Astrocyte of the spinal cord (primary cell): ENCODE data around the gene VPS39.

Experiments used
- DNase-seq: peaks from one replicate; pipeline ENCODE4 v3.0.0; 2011; ENCODE audit warnings: low read depth, low spot score
- H3K4me3 ChIP-seq: 2 replicates; pipeline ENCODE4 v1.5.1; 2011; ENCODE audit warnings: low read depth, mild to moderate bottlenecking, low read length, moderate library complexity
- in situ Hi-C: cut with HindIII; loops from 2 replicates; pipeline ENCODE4 v1.10.0; 2017; ENCODE audit warnings: low sequenced_read_pairs
- TF ChIP-seq, protein P1 (sequence below): IDR thresholded peaks from 2 replicates; pipeline ENCODE4 v1.5.1; 2012; ENCODE audit warnings: low read depth, mild to moderate bottlenecking, low read length, inconsistent platforms

Gene VPS39

DNA sequence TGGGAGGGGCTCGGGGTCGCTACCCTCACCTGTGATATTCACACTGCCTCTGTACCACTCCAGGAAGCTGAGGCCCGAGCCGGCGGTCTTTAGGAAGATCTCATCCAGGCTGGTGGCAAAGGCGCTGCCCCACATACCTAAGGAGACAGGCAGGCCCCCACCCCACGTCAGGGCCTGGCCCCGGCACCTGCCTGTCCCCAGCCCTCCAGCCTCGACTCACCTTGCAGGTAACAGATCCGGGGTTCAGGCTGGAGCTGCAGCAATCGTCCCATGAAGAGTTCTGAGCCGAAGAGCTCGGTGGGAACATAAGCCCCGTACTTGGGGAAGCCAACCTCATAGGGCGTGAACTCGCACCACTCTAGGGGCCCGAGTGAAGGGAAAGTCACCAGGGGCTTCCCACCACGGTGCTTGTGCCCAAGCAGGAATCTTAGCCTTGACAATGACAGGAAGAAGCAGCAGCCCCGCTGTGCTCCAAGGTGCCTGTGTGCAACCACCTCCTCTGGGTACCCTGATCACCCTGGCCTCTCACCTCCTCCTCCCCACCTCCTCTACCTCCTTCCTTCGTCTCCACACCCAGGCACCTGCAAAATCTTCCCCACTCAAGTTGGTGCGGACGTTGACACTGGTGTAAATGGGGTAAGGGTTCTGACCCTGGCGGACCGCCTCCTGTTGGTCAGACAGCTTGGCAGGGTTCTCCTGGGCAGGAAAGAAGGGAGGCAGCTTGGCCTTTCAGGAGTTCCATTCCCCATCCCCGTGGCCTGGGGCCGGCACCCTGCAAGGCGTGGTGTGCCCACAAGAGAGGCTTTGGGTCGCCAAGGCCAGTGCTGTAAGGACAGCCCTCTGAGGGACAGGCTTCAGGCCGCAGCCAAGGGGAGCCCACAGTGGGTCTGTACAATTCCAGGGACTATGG is 62.3 kb downstream of the VPS39 start:
- no peak for DNase-seq
- H3K4me3 ChIP-seq, result no peak overlapping the region
- TF ChIP-seq, protein P1, sequence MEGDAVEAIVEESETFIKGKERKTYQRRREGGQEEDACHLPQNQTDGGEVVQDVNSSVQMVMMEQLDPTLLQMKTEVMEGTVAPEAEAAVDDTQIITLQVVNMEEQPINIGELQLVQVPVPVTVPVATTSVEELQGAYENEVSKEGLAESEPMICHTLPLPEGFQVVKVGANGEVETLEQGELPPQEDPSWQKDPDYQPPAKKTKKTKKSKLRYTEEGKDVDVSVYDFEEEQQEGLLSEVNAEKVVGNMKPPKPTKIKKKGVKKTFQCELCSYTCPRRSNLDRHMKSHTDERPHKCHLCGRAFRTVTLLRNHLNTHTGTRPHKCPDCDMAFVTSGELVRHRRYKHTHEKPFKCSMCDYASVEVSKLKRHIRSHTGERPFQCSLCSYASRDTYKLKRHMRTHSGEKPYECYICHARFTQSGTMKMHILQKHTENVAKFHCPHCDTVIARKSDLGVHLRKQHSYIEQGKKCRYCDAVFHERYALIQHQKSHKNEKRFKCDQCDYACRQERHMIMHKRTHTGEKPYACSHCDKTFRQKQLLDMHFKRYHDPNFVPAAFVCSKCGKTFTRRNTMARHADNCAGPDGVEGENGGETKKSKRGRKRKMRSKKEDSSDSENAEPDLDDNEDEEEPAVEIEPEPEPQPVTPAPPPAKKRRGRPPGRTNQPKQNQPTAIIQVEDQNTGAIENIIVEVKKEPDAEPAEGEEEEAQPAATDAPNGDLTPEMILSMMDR, result no peak
- in situ Hi-C loops, result no loop called here

DNA sequence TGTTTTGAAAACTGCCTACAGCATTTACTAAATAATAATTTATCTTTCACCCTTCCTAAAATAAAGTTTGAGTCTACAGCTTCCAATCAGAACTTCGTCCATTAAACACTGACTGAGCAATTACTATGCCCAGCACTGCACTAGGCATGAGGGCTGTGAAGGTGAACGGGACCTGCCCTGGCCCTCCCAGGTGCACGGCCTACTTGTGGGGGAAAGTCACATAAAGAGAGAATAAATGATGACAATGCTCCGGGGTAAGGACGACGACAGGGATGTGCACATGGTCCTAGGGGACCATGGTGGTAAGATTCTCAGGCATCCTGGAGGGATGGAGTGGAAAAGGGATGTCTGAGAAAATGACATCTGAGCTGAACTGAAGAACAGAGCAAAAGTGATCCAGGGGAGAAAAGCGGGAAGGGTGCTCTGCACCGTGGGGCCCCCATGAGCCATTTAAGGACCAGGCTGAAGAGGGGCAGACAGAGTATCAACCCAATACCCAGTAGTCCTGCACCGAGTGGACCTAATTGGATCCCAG is 63.2 kb downstream of the VPS39 start:
- TF ChIP-seq, protein P1, result no peak
- in situ Hi-C loops, result no loop called here
- DNase-seq, result no peak
- H3K4me3 ChIP-seq, result no peak overlapping the region

DNA sequence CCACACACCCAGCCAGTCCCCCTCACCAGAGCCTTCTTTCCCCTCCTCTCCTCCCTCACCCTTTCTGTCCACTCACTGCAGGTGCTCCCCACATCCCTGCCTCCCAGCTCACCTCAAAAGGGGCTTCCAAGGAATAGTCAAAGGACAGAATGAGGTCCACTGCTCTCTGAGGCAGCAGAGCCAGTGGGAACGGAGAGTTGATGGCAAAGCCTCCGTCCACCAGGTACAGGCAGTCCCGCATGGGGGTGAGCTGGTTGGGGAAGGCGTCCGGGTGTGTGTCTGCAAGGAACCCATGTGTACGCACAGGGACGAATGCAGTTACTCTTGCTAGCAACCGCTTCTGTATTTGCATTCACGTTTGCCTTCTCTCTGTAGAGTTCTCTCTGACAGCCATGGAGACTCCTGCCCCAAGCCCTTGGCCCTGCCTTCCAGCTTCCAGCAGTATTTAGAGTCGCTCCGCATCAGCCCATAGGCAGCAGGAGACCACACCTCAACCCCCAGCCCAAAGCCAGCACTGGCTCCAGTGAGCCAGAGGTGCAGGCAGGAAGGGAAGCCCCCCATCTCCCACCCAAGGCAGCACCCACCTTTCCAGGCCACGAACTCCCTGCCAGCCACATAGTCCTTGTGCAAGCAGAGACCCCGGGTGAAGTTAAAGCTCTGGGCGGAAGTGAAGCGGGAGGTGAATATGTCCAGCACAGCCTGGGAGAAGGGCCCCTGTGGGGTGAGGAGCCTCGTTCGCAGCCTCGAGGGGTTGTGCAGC is 64.1 kb downstream of the VPS39 start:
- in situ Hi-C loops, result no loop called here

DNA sequence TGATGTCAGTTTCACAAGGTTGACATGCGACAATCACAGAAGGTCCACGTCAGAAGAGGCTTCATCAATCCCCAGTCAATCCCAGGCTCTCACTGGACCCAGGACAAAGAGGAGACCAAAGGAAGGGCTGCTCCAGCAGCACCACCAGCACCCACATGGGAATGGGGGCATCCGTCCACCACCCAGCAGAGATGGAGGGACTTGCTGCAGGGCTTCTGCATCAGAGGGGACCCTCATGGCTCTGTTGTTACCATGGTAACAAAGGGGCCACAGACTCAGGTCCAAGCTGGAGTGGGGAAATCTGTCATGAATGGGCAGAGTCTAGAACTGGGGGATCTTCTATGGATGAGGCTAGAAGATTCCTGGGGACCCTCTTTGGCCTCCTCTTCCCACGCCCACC is 64.7 kb downstream of the VPS39 start:
- TF ChIP-seq, protein P1, result no peak
- H3K4me3 ChIP-seq, result no peak overlapping the region
- DNase-seq, result no peak
- in situ Hi-C loops, result no loop called here

More for the DNA sequence above, 64.1 kb downstream of the VPS39 start:
- TF ChIP-seq, protein P1, result no peak
- H3K4me3 ChIP-seq, result no peak overlapping the region
- DNase-seq, result no peak

DNA sequence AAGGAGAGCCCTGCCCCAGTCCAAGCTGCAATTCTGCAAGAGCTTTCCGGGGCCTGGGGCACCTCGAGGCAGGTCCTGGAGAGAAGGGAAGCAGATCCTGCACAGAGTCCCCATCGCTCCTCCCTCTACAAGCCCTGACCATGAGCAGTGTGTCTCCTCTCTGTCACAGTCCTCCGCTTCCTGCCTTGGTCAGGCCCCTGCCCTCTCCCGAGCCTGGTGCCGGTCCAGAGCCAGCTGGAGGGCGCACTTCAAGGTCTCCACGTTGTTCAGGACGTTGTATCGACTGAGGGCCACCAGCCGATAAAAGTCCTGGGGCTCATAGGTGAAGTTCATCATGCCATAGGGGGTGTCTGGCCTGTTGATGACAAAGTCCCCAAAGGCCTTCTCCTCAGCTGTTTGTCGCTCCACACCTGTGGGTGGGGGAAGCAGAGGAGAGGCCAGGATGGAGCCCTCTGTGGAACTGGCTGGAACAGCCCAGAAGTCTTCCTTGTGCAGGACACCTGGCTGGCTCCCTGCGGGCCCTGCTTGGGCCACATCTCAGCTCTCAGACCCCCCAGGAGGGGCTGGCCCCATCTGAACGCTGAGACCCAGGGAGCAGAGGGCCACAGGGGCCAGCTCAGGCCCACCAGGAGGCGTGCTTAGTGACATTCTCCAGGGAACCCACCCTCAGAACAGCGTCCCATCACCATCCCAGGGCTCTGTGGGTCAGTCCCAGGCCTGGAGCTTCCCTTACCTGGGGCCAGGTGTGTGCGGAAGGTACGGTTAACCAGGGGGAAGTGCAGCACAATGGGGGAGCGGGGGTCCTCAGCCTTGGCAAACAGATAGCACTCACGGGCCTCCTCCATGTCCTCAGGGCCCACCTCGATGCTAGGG is 66.1 kb downstream of the VPS39 start:
- no peak for DNase-seq
- in situ Hi-C loops, result no loop called here
- no peak overlapping the region for H3K4me3 ChIP-seq
- TF ChIP-seq, protein P1, result no peak

DNA sequence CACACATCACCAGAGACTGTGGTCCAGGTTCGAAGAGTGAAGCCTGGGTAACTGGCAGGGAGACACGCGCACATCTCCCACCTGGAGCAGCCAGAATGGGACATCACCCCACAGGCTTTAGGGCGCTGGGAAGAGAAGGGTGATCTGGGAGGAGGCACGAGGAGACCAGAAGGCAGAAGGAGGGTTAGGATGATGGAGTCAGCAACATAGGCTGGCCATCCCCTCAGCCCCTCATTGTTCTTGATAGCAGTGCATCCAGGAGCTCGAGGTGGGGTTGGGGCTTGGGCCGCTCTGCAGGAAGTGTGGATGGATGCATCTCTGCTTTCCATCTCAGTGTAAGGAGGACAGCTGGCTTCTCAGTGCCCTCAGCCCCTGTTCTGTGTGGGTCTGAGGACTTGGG is 66.9 kb downstream of the VPS39 start:
- no peak for DNase-seq
- TF ChIP-seq, protein P1, result no peak
- in situ Hi-C loops, result no loop called here
- no peak overlapping the region for H3K4me3 ChIP-seq
